ENCODE results near the gene CREG2.
A peak's percentile ranks its signal among the peaks of the same experiment; 100 is the strongest.

CREG2 gene

DNA sequence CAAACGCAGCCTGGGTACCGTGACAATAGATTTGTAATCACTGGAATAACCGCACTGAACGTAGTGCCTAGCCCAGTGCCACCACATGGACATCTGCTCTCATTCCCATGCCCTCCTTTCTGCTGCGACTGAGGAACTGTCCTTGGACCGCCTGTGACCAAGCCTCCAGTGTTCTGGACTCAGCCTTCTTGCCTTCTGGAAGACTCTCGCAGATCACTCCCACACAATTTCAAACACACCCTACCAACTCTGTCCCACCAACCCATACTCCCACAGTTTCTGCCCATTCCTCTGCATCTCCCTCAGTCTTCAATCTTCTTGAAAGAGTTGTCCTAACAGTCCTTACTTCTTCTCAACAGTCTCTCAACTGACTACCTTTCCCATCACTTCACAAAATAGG, 80.9 kb downstream of the CREG2 start:
- DNase-seq (ENCODE audit: insufficient read length, low spot score): no peak
- TF ChIP-seq POLR2A (IDR thresholded peaks at IDR 0.05; ENCODE audit: low read depth, low read length) (no peak), SPI1 (IDR thresholded peaks at IDR 0.05; ENCODE audit: low read depth, low read length) (no peak), TAF1 (IDR thresholded peaks at IDR 0.05; ENCODE audit: low read depth, low read length) (no peak), POU2F2 (IDR thresholded peaks at IDR 0.05; ENCODE audit: low read depth, low read length) (no peak), POLR2AphosphoS5 (IDR thresholded peaks at IDR 0.05; ENCODE audit: low read depth, low read length) (no peak), PAX5 (IDR thresholded peaks at IDR 0.05; ENCODE audit: insufficient read depth, low read length, severe bottlenecking) (no peak)
- FAIRE-seq: peak; percentile 9

DNA sequence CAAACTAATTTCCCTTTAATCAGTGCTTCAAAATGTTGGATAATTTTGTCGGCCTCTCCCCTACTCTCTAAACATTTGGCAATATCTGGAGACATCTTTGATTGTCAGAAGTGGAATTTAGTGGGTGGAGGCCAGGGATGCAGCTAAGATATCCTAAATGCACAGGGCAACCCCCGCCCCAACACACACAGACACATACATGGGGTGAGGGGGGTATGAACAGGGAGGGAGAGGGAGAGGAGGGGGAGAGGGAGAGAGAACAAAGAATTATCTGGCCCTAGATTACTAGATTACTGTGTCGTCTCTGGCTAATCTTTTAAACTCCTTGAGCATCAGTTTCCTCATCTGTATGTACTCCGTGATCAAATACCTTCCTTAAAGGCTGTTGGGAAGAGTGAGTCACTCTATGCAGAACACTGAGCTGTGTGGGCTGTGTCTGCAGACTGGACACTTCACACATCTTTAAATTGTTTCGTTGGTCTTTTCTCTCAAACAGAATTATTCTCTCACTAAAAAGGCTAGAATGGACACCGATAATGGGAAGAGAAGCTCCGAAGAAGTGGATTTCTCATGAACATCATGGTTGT, 81.7 kb downstream of the CREG2 start:
- no peak for TF ChIP-seq POLR2AphosphoS5 (IDR thresholded peaks at IDR 0.05; ENCODE audit: low read depth, low read length)
- TF ChIP-seq TAF1 (IDR thresholded peaks at IDR 0.05; ENCODE audit: low read depth, low read length): no peak
- no peak for TF ChIP-seq POU2F2 (IDR thresholded peaks at IDR 0.05; ENCODE audit: low read depth, low read length)
- no peak for TF ChIP-seq PAX5 (IDR thresholded peaks at IDR 0.05; ENCODE audit: insufficient read depth, low read length, severe bottlenecking)
- TF ChIP-seq POLR2A (IDR thresholded peaks at IDR 0.05; ENCODE audit: low read depth, low read length): no peak
- no peak for TF ChIP-seq SPI1 (IDR thresholded peaks at IDR 0.05; ENCODE audit: low read depth, low read length)
- FAIRE-seq: no peak

DNA sequence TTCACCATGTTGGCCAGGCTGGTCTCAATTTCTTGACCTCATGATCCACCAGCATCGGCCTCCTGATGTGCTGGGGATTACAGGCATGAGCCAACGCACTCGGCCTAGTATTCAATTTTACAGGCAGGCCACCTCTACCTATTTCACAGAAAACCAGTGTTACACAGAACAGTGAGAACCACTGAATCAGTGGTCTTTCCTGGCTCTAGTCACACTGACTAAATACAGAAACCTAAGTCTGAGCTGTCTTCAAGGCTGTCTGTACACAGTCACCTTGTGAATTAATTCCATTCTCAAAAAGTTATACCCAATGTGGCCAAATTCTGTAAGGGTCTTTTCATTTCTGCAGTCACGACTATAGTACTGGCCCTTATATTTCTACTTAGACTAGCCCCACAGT, 82.3 kb downstream of the CREG2 start:
- no peak for FAIRE-seq
- DNase-seq (ENCODE audit: insufficient read length, low spot score): no peak
- no peak for TF ChIP-seq POLR2AphosphoS5 (IDR thresholded peaks at IDR 0.05; ENCODE audit: low read depth, low read length)
- no peak for TF ChIP-seq PAX5 (IDR thresholded peaks at IDR 0.05; ENCODE audit: insufficient read depth, low read length, severe bottlenecking)

More for the DNA sequence above, 81.7 kb downstream of the CREG2 start:
- no peak for DNase-seq (ENCODE audit: insufficient read length, low spot score)

DNA sequence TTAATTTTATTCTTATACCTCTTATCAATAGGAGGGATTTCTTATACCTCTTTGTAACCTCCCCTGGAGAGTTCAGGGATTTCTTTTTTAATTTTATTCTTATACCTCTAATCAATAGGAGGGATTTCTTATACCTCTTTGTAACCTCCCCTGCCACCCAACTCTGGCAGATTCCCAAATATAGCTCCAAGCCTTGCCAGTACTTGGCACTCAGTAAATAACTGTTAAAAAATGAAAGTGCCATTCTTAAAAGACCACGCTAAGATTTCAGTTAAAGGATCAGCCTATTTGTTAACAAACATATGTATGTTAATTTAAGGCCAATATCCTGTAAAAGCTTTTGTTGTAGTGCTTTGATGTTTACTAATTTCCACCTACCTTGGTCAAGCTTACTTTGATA, 83.6 kb downstream of the CREG2 start:
- no peak for FAIRE-seq
- TF ChIP-seq TAF1 (IDR thresholded peaks at IDR 0.05; ENCODE audit: low read depth, low read length) (no peak), POLR2AphosphoS5 (IDR thresholded peaks at IDR 0.05; ENCODE audit: low read depth, low read length) (no peak), SPI1 (IDR thresholded peaks at IDR 0.05; ENCODE audit: low read depth, low read length) (no peak), POLR2A (IDR thresholded peaks at IDR 0.05; ENCODE audit: low read depth, low read length) (no peak), PAX5 (IDR thresholded peaks at IDR 0.05; ENCODE audit: insufficient read depth, low read length, severe bottlenecking) (no peak), POU2F2 (IDR thresholded peaks at IDR 0.05; ENCODE audit: low read depth, low read length) (no peak)
- no peak for DNase-seq (ENCODE audit: insufficient read length, low spot score)

DNA sequence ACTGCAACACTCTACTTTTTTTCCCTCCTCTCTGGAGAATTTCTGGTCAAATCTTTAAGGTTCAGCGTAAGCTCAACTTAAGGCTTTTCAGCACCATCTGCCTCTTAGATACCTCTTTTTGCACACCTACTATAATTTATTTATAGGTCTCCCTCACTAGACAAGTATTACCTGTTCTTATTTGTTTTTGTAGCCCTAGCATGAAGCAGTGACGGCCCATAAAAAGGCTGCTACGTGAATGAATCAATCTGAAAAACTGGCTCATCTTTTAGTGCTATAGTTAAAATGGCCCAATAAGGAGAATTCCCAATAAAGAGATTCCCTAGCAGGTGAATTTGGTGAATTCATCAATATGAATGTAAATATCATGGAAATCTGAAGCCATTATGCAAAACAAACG, 85.3 kb downstream of the CREG2 start:
- no peak for DNase-seq (ENCODE audit: insufficient read length, low spot score)
- no peak for FAIRE-seq
- no peak for TF ChIP-seq TAF1 (IDR thresholded peaks at IDR 0.05; ENCODE audit: low read depth, low read length)
- no peak for TF ChIP-seq POLR2A (IDR thresholded peaks at IDR 0.05; ENCODE audit: low read depth, low read length)
- TF ChIP-seq POU2F2 (IDR thresholded peaks at IDR 0.05; ENCODE audit: low read depth, low read length): no peak
- TF ChIP-seq POLR2AphosphoS5 (IDR thresholded peaks at IDR 0.05; ENCODE audit: low read depth, low read length): no peak
- TF ChIP-seq SPI1 (IDR thresholded peaks at IDR 0.05; ENCODE audit: low read depth, low read length): no peak
- TF ChIP-seq PAX5 (IDR thresholded peaks at IDR 0.05; ENCODE audit: insufficient read depth, low read length, severe bottlenecking): no peak

DNA sequence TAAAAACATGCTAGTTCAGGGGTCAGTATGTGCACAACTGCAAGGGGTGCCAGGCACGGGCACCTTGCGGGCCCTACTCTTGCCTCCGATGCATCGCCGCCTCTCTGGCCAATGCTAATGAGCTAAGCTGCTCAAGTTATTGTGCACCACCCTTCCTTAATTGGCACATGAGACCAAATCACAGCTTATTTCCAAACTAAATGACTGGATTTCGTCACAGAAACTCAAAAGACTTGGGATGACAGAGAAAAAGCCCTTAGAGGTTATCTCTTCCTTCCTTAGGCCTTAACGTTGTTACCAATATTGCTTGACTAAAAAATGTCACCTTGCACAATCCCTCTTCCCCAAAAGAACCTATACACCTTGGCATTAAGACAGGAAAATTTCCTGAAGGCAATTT, 86.5 kb downstream of the CREG2 start:
- DNase-seq (ENCODE audit: insufficient read length, low spot score) (no peak), FAIRE-seq (no peak)
- no peak for TF ChIP-seq PAX5 (IDR thresholded peaks at IDR 0.05; ENCODE audit: insufficient read depth, low read length, severe bottlenecking)
- no peak for TF ChIP-seq SPI1 (IDR thresholded peaks at IDR 0.05; ENCODE audit: low read depth, low read length)
- TF ChIP-seq POLR2AphosphoS5 (IDR thresholded peaks at IDR 0.05; ENCODE audit: low read depth, low read length): no peak
- no peak for TF ChIP-seq TAF1 (IDR thresholded peaks at IDR 0.05; ENCODE audit: low read depth, low read length)
- no peak for TF ChIP-seq POU2F2 (IDR thresholded peaks at IDR 0.05; ENCODE audit: low read depth, low read length)
- no peak for TF ChIP-seq POLR2A (IDR thresholded peaks at IDR 0.05; ENCODE audit: low read depth, low read length)

DNA sequence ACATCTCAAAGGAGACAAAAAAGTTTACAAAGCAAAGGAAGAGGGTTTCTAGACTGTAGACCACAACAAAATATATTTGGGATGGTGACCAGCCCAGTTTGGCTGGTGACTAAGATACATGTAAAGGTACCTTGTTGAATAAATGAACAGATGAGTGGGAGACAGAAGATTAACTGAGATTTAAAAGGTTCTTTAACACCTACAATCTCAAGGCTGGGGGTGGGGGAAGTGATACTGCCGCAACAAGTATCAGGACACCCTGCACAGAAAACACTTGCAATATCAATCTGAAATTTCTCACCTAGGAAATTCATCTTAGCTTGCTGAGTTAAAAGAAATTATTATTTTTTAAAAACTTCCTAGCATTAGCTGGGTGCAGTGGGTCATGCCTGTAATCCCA, 87.1 kb downstream of the CREG2 start:
- FAIRE-seq (no peak), DNase-seq (ENCODE audit: insufficient read length, low spot score) (no peak)
- peak; percentile 18; the same call in 1 of the 2 replicates for TF ChIP-seq SPI1 (IDR thresholded peaks at IDR 0.05; ENCODE audit: low read depth, low read length)
- no peak for TF ChIP-seq POLR2A (IDR thresholded peaks at IDR 0.05; ENCODE audit: low read depth, low read length)
- no peak for TF ChIP-seq PAX5 (IDR thresholded peaks at IDR 0.05; ENCODE audit: insufficient read depth, low read length, severe bottlenecking)

DNA sequence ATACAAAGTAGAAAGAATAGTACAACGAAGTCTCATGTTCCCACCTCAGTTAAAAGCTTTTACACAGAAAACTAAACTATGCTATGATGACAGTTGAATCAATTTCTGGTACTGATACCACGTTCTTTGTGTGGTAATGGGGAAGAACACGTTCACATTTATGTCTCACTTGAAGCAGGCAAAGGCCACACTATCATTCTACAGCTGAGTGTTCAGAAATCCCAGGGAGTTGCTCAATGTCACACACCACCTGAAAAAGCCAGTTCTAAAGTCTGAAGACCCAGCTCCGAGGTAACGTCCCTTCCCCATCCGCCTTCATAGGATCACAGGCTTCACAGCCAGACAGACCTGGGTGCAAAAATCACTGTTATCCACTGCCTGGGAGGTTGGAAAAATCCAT, 87.7 kb downstream of the CREG2 start:
- TF ChIP-seq POU2F2 (IDR thresholded peaks at IDR 0.05; ENCODE audit: low read depth, low read length): no peak
- TF ChIP-seq POLR2A (IDR thresholded peaks at IDR 0.05; ENCODE audit: low read depth, low read length): no peak
- TF ChIP-seq SPI1 (IDR thresholded peaks at IDR 0.05; ENCODE audit: low read depth, low read length): no peak
- TF ChIP-seq PAX5 (IDR thresholded peaks at IDR 0.05; ENCODE audit: insufficient read depth, low read length, severe bottlenecking): no peak
- no peak for TF ChIP-seq TAF1 (IDR thresholded peaks at IDR 0.05; ENCODE audit: low read depth, low read length)
- no peak for TF ChIP-seq POLR2AphosphoS5 (IDR thresholded peaks at IDR 0.05; ENCODE audit: low read depth, low read length)
- DNase-seq (ENCODE audit: insufficient read length, low spot score): no peak
- no peak for FAIRE-seq

DNA sequence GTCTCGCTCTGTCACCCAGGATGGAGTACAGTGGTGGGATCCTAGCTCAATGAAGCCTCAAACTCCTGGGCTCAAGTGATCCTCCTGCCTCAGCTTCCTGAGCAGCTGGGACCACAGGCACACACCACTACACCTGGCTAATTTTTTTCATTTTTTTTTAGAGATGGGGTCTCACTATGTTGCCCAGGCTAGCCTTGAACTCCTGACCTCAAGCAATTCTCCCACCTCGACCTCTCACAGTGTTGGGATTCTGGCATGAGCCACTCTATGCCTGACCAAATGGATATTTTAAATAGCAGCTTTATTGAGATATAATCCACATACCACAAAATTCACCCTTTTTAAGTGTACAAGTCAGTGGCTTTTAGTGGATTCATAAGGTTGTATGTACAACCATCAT, 89.9 kb downstream of the CREG2 start:
- FAIRE-seq (no peak), DNase-seq (ENCODE audit: insufficient read length, low spot score) (no peak)
- TF ChIP-seq TAF1 (IDR thresholded peaks at IDR 0.05; ENCODE audit: low read depth, low read length): no peak
- TF ChIP-seq POU2F2 (IDR thresholded peaks at IDR 0.05; ENCODE audit: low read depth, low read length): no peak
- no peak for TF ChIP-seq PAX5 (IDR thresholded peaks at IDR 0.05; ENCODE audit: insufficient read depth, low read length, severe bottlenecking)
- TF ChIP-seq POLR2A (IDR thresholded peaks at IDR 0.05; ENCODE audit: low read depth, low read length): no peak
- TF ChIP-seq POLR2AphosphoS5 (IDR thresholded peaks at IDR 0.05; ENCODE audit: low read depth, low read length): no peak
- TF ChIP-seq SPI1 (IDR thresholded peaks at IDR 0.05; ENCODE audit: low read depth, low read length): no peak

DNA sequence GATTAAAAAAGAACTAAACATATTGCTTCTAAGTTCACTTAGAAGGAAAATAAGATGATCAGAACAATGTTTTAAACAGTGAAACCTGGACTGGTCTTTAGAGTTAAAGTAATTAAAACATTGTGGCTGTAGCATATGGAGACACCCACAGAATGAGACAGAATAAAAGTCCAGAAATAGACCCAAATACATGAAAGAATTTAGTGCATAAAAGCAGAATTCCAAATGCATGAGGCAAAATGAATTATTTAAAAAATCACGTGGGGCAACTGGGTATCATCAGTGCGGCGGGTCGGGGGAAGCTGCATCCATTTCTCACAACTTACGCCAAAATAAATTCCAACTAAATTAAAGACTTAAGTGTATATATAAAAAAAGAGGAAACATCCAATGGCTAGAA, 90.9 kb downstream of the CREG2 start:
- DNase-seq (ENCODE audit: insufficient read length, low spot score) (no peak), FAIRE-seq (no peak)
- TF ChIP-seq POLR2A (IDR thresholded peaks at IDR 0.05; ENCODE audit: low read depth, low read length) (no peak), POU2F2 (IDR thresholded peaks at IDR 0.05; ENCODE audit: low read depth, low read length) (no peak), POLR2AphosphoS5 (IDR thresholded peaks at IDR 0.05; ENCODE audit: low read depth, low read length) (no peak), PAX5 (IDR thresholded peaks at IDR 0.05; ENCODE audit: insufficient read depth, low read length, severe bottlenecking) (no peak), TAF1 (IDR thresholded peaks at IDR 0.05; ENCODE audit: low read depth, low read length) (no peak), SPI1 (IDR thresholded peaks at IDR 0.05; ENCODE audit: low read depth, low read length) (no peak)

Data from GM12891 (cell line).